ENCODE data around the gene MGAM2.

DNA sequence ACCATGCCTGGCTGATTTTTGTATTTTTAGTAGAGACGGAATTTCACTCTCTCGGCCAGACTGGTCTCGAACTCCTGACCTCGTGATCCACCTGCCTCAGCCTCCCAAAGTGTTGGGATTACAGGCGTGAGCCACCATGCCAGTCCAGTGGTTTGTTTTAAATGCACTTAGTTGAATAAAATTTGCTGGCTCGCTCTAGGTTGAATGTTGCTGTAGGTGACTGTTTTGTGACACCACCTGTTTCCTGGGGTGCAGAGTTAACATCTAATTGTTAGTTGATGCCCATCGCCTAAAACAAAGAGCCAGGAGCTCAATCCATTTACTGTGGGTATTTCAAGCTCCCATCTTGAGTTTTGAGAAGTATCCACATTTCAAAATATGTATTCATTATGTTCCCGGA, 31.2 kb downstream of the MGAM2 start:
- TF ChIP-seq, protein P1, sequence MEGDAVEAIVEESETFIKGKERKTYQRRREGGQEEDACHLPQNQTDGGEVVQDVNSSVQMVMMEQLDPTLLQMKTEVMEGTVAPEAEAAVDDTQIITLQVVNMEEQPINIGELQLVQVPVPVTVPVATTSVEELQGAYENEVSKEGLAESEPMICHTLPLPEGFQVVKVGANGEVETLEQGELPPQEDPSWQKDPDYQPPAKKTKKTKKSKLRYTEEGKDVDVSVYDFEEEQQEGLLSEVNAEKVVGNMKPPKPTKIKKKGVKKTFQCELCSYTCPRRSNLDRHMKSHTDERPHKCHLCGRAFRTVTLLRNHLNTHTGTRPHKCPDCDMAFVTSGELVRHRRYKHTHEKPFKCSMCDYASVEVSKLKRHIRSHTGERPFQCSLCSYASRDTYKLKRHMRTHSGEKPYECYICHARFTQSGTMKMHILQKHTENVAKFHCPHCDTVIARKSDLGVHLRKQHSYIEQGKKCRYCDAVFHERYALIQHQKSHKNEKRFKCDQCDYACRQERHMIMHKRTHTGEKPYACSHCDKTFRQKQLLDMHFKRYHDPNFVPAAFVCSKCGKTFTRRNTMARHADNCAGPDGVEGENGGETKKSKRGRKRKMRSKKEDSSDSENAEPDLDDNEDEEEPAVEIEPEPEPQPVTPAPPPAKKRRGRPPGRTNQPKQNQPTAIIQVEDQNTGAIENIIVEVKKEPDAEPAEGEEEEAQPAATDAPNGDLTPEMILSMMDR (IDR thresholded peaks at IDR 0.05) = no peak
- no peak for TF ChIP-seq POLR2A (IDR thresholded peaks at IDR 0.05)
